Neuronal stem cell (in vitro differentiated cells): Measurements from ENCODE around the gene ABHD17B.

Experiments
- DNase-seq: peaks from one replicate; pipeline ENCODE4 v3.0.0-alpha.2; 2013; ENCODE audit warnings: low spot score
- H2AFZ ChIP-seq: one replicate; pipeline ENCODE4 v1.6.1; 2013; ENCODE audit warnings: mild to moderate bottlenecking, low read length, inconsistent platforms
- H2AK5ac ChIP-seq: 2 replicates; pipeline ENCODE4 v1.6.1; 2013; ENCODE audit warnings: low read depth, mild to moderate bottlenecking, inconsistent platforms, low read length, moderate library complexity, mixed read lengths
- H2BK120ac ChIP-seq: 2 replicates; pipeline ENCODE4 v1.6.1; 2013; ENCODE audit warnings: low read depth, mild to moderate bottlenecking, inconsistent platforms, low read length, moderate library complexity, mixed read lengths
- H2BK12ac ChIP-seq: one replicate; pipeline ENCODE4 v1.6.1; 2013; ENCODE audit warnings: low read length, inconsistent platforms
- H2BK15ac ChIP-seq: 2 replicates; pipeline ENCODE4 v1.6.1; 2013; ENCODE audit warnings: mild to moderate bottlenecking, low read length, inconsistent platforms, mixed read lengths
- H2BK5ac ChIP-seq: one replicate; pipeline ENCODE4 v1.6.1; 2013; ENCODE audit warnings: inconsistent platforms, mild to moderate bottlenecking, low read length, moderate library complexity
- H3K14ac ChIP-seq: one replicate; pipeline ENCODE4 v1.6.1; 2013; ENCODE audit warnings: low read length, inconsistent platforms
- H3K18ac ChIP-seq: 2 replicates; pipeline ENCODE4 v1.6.1; 2013; ENCODE audit warnings: low read length, inconsistent platforms
- H3K23ac ChIP-seq: 2 replicates; pipeline ENCODE4 v1.6.1; 2013; ENCODE audit warnings: low read depth, mild to moderate bottlenecking, mixed read lengths, low read length, inconsistent platforms; ENCODE audit not compliant: poor library complexity
- H3K27ac ChIP-seq: replicated peaks from 3 replicates; pipeline ENCODE4 v1.5.1; 2013; ENCODE audit warnings: low read length, inconsistent platforms
- H3K27me3 ChIP-seq, 3 experiments: 2 replicates each; pipeline ENCODE4 v1.6.1; 2013; ENCODE audit warnings: low read length in 3 of 3, mild to moderate bottlenecking in 2 of 3, inconsistent platforms in 1 of 3, low read depth in 1 of 3, mixed read lengths in 1 of 3, moderate library complexity in 1 of 3; ENCODE audit not compliant: control insufficient read depth in 3 of 3, insufficient read depth in 3 of 3
- H3K36me3 ChIP-seq, 2 donors: replicated peaks in 1 of 2; 2 replicates each; pipeline ENCODE4 v1.6.1; 2013; ENCODE audit warnings: low read length in 2 of 2; ENCODE audit not compliant: control insufficient read depth in 2 of 2, insufficient read depth in 2 of 2
- H3K4ac ChIP-seq: 2 replicates; pipeline ENCODE4 v1.6.1; 2013; ENCODE audit warnings: inconsistent platforms, mild to moderate bottlenecking, low read length, moderate library complexity
- H3K4me1 ChIP-seq, 2 donors: 1 replicate in 1 of 2; 2 replicates in 1 of 2; pipeline ENCODE4 v1.6.1; 2013; ENCODE audit warnings: low read length in 2 of 2, low read depth in 1 of 2; ENCODE audit not compliant: control insufficient read depth in 2 of 2, insufficient read depth in 1 of 2
- H3K4me2 ChIP-seq: one replicate; pipeline ENCODE4 v1.6.1; 2013; ENCODE audit warnings: mild to moderate bottlenecking, low read length, inconsistent platforms; ENCODE audit not compliant: insufficient read depth, poor library complexity, severe bottlenecking
- H3K4me3 ChIP-seq, 2 donors: 2 replicates each; pipeline ENCODE4 v1.5.1; 2013; ENCODE audit warnings: low read length in 2 of 2, mild to moderate bottlenecking in 2 of 2, inconsistent platforms in 1 of 2, moderate library complexity in 1 of 2
- H3K79me1 ChIP-seq: one replicate; pipeline ENCODE4 v1.6.1; 2013; ENCODE audit warnings: low read depth, mild to moderate bottlenecking, inconsistent platforms, low read length, moderate library complexity
- H3K9ac ChIP-seq: one replicate; pipeline ENCODE4 v1.6.1; 2013; ENCODE audit warnings: mild to moderate bottlenecking, low read depth, low read length, inconsistent platforms; ENCODE audit not compliant: poor library complexity
- H3K9me3 ChIP-seq, 2 donors: replicated peaks in 1 of 2; 2 replicates each; pipeline versions ENCODE3 to v1.6.1; 2013; ENCODE audit warnings: low read length in 2 of 2, mild to moderate bottlenecking in 2 of 2, inconsistent platforms in 1 of 2, low read depth in 1 of 2, mixed read lengths in 1 of 2, moderate library complexity in 1 of 2; ENCODE audit not compliant: control insufficient read depth in 2 of 2, insufficient read depth in 1 of 2
- H4K8ac ChIP-seq: one replicate; pipeline ENCODE4 v1.6.1; 2013; ENCODE audit warnings: low read depth, mild to moderate bottlenecking, inconsistent platforms, low read length, moderate library complexity
- H4K91ac ChIP-seq: one replicate; pipeline ENCODE4 v1.6.1; 2013; ENCODE audit warnings: low read length, low read depth, mild to moderate bottlenecking, inconsistent platforms; ENCODE audit not compliant: poor library complexity
- WGBS, 2 donors: extraction: QIAGEN DNeasy Blood & Tissue Kit; methylation state at CpG; one replicate each; pipeline ENCODE4 v1.1.7; 2013; ENCODE audit warnings: missing lambda C conversion rate in 2 of 2, mixed read lengths in 1 of 2; ENCODE audit not compliant: insufficient read length in 2 of 2, insufficient replicate concordance in 1 of 2; ENCODE audit errors: extremely low coverage in 2 of 2; 5-methylcytosine and 5-hydroxymethylcytosine counted together

Gene ABHD17B

GRCh38 chr9:71844808-71845207 is 66.2 kb downstream of the ABHD17B start:
- Histone ChIP-seq H2BK12ac (no peak overlapping the region), H3K9me3 (no peaks in the 10 kb centered on the region), H3K4ac (no peak overlapping the region), H4K8ac (no peak overlapping the region), H3K14ac (no peak overlapping the region), H3K27ac (no peak overlapping the region), H3K18ac (no peak overlapping the region), H3K23ac (no peak overlapping the region), H2AFZ (no peak overlapping the region), H2BK120ac (no peak overlapping the region), H2BK5ac (no peak overlapping the region), H3K79me1 (no peaks in the 10 kb centered on the region), H3K4me3 (no peak overlapping the region), H3K4me2 (no peak overlapping the region), H3K4me1 (no peaks in the 10 kb centered on the region), H3K27me3 (no peaks in the 10 kb centered on the region), H2AK5ac (no peak overlapping the region), H4K91ac (no peak overlapping the region), H3K36me3 (no peaks in the 10 kb centered on the region), H2BK15ac (no peak overlapping the region), H3K9ac (no peak overlapping the region)
- DNase-seq = no peak

- no peak overlapping the region for H2BK12ac ChIP-seq
- no peak for DNase-seq
- H2AFZ ChIP-seq = no peak overlapping the region
- H2BK120ac ChIP-seq = no peak overlapping the region
- H3K4ac ChIP-seq = no peak overlapping the region
- H3K9me3 ChIP-seq = peaks cover 0 to 1% of the 10 kb centered on the region in 2 donors
- no peak overlapping the region for H4K8ac ChIP-seq
- H2BK15ac ChIP-seq = no peak overlapping the region
- H2AK5ac ChIP-seq = no peak overlapping the region
- no peaks in the 10 kb centered on the region for H3K36me3 ChIP-seq
- H3K27ac ChIP-seq = no peak overlapping the region
- no peak overlapping the region for H3K9ac ChIP-seq
- no peak overlapping the region for H3K23ac ChIP-seq
- H3K27me3 ChIP-seq = no peaks in the 10 kb centered on the region
- H3K4me1 ChIP-seq = no peaks in the 10 kb centered on the region
- no peak overlapping the region for H4K91ac ChIP-seq
- no peaks in the 10 kb centered on the region for H3K79me1 ChIP-seq
- H3K18ac ChIP-seq = no peak overlapping the region
- H3K14ac ChIP-seq = no peak overlapping the region
- WGBS, 2 donors = no CpG with 5 or more reads among the region's 5 CpGs
- no peak overlapping the region for H3K4me2 ChIP-seq
- H3K4me3 ChIP-seq = no peak overlapping the region
- no peak overlapping the region for H2BK5ac ChIP-seq
Observed at GRCh38 chr9:71839668-71840067, 71.3 kb downstream of the ABHD17B start.

DNA sequence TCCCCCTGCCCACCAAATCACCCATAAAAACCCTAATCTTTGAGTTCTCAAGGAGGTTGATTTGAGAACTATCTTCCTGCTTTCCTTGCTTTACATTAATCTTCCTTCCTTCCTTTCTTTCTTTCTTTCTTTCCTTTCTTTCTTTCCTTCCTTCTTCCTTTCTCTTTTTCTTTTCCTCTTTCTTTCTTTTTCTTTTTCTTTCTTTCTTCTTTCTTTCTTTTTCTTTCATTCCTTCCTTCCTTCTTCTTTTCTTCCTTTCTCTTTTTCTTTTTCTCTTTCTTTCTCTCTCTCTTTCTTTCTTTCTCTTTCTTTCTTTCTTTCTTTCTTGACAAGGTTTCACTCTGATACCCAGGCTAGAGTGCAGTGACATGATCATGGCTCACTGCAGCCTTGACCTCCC is 75.4 kb downstream of the ABHD17B start:
- H2AK5ac ChIP-seq = no peak overlapping the region
- H2BK15ac ChIP-seq = no peak overlapping the region
- no peak overlapping the region for H3K23ac ChIP-seq
- H2AFZ ChIP-seq = no peak overlapping the region
- H3K9me3 ChIP-seq = peaks cover 0 to 7% of the 10 kb centered on the region in 2 donors
- no peaks in the 10 kb centered on the region for H3K27me3 ChIP-seq
- no peaks in the 10 kb centered on the region for H3K36me3 ChIP-seq
- H4K8ac ChIP-seq = no peak overlapping the region
- H2BK120ac ChIP-seq = no peak overlapping the region
- H2BK5ac ChIP-seq = no peak overlapping the region
- H4K91ac ChIP-seq = no peak overlapping the region
- no peak overlapping the region for H3K27ac ChIP-seq
- H3K14ac ChIP-seq = no peak overlapping the region
- H3K4me3 ChIP-seq = no peak overlapping the region
- no peaks in the 10 kb centered on the region for H3K4me1 ChIP-seq
- H3K9ac ChIP-seq = no peak overlapping the region
- no peak for DNase-seq
- no peaks in the 10 kb centered on the region for H3K79me1 ChIP-seq
- no peak overlapping the region for H2BK12ac ChIP-seq
- H3K18ac ChIP-seq = no peak overlapping the region
- H3K4me2 ChIP-seq = no peak overlapping the region
- no peak overlapping the region for H3K4ac ChIP-seq

DNA sequence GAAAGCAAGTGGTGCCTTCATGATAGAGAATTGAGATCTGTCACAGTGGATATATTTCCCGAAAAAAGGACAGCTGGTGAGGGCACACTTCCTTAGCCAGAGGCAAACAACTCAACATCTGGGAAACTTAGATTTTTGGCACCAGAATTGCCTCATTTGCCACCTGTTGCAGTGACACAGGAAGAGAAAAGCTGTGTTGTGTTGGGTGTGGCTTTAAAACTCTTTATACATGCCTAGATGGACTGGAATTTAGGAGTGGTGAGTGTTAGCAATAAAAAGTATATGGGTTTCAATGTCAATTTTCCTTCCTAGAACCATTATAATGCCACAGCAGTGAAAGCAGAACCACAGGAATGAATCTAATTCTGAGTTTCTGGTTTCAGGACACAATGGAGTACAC is 80.1 kb downstream of the ABHD17B start:
- no CpG with 5 or more reads among the region's 1 CpG for WGBS, 2 donors

More for the DNA sequence above, 80.1 kb downstream of the ABHD17B start:
- no peak overlapping the region for H2BK15ac ChIP-seq
- H3K9me3 ChIP-seq = peaks cover 0 to 7% of the 10 kb centered on the region in 2 donors
- no peaks in the 10 kb centered on the region for H3K79me1 ChIP-seq
- no peak overlapping the region for H3K4me3 ChIP-seq
- DNase-seq = no peak
- no peak overlapping the region for H2BK12ac ChIP-seq
- no peak overlapping the region for H4K8ac ChIP-seq
- no peak overlapping the region for H2AFZ ChIP-seq
- H2BK120ac ChIP-seq = no peak overlapping the region
- H3K23ac ChIP-seq = no peak overlapping the region
- H3K27me3 ChIP-seq = no peaks in the 10 kb centered on the region
- no peak overlapping the region for H3K4ac ChIP-seq
- H3K36me3 ChIP-seq = no peaks in the 10 kb centered on the region
- no peak overlapping the region for H3K9ac ChIP-seq
- H4K91ac ChIP-seq = no peak overlapping the region
- H3K4me1 ChIP-seq = peaks cover 0 to 1% of the 10 kb centered on the region in 2 donors
- no peak overlapping the region for H2BK5ac ChIP-seq
- no peak overlapping the region for H2AK5ac ChIP-seq
- H3K18ac ChIP-seq = no peak overlapping the region
- H3K14ac ChIP-seq = no peak overlapping the region
- H3K27ac ChIP-seq = no peak overlapping the region
- no peak overlapping the region for H3K4me2 ChIP-seq
